ENCODE measurements around the gene MCM9. TPM values are rescaled to one million over a fixed set of nuclear protein-coding genes. Genes with fewer than 3 reads are reported as not detected.

MCM9 gene
- total RNA-seq, 1 experiment from 2014 or later: 18.6 TPM

- no peak for DNase-seq
- Histone ChIP-seq H3K79me2 (ENCODE audit: insufficient read depth, low read length) (no peaks in the 10 kb centered on the region), H3K4me1 (ENCODE audit: insufficient read depth, low read length) (no peaks in the 10 kb centered on the region), H4K91ac (ENCODE audit: insufficient read length, low read depth, low read length) (no peak overlapping the region), H3K9ac (ENCODE audit: extremely low read depth, insufficient read length, low read length) (no peak overlapping the region), H2BK5ac (ENCODE audit: insufficient read length, low read length) (no peak overlapping the region), H2BK12ac (ENCODE audit: insufficient read length, low read depth, low read length) (no peak overlapping the region), H2BK120ac (ENCODE audit: low read depth, low read length, poor library complexity, severe bottlenecking) (no peak overlapping the region), H2AK5ac (ENCODE audit: insufficient read length, low read length) (no peak overlapping the region), H2BK20ac (ENCODE audit: low read depth, low read length, poor library complexity, severe bottlenecking) (no peak overlapping the region), H3K4ac (ENCODE audit: low read depth, low read length) (no peak overlapping the region), H3K56ac (ENCODE audit: insufficient read length, low read depth, low read length) (no peak overlapping the region), H3K14ac (ENCODE audit: insufficient read depth, low read length) (no peak overlapping the region), H3K18ac (ENCODE audit: insufficient read length, low read depth, low read length) (no peak overlapping the region), H3K79me1 (ENCODE audit: insufficient read depth, low read depth, low read length, poor library complexity, severe bottlenecking) (no peaks in the 10 kb centered on the region), H2BK15ac (ENCODE audit: low read depth, low read length) (no peak overlapping the region), H3K27me3 (ENCODE audit: insufficient read depth, low read length) (no peaks in the 10 kb centered on the region), H4K20me1 (ENCODE audit: control insufficient read depth, insufficient read depth, insufficient read length) (no peaks in the 10 kb centered on the region), H2AFZ (ENCODE audit: low read length) (no peak overlapping the region), H3K23me2 (ENCODE audit: insufficient read length, low read depth, low read length, poor library complexity, severe bottlenecking) (no peaks in the 10 kb centered on the region), H3K9me3 (ENCODE audit: control insufficient read depth, low read depth, low read length) (no peaks in the 10 kb centered on the region), H3K23ac (ENCODE audit: insufficient read length, low read depth, low read length) (no peak overlapping the region), H3T11ph (ENCODE audit: low read length) (no peak overlapping the region), H3K27ac (ENCODE audit: insufficient read length, low read depth, low read length) (no peak overlapping the region), H3K4me2 (ENCODE audit: insufficient read depth, insufficient read length, low read length) (no peak overlapping the region), H4K5ac (ENCODE audit: insufficient read length, low read depth, low read length) (no peak overlapping the region), H4K8ac (replicated peaks; ENCODE audit: insufficient read length, low read depth, low read length) (no peak overlapping the region)
- H3K9me3 Mint-ChIP-seq: no peaks in the 10 kb centered on the region
- peaks cover 0 to 2% of the 10 kb centered on the region in 2 experiments; a peak in 1 of 4 replicates for H3K4me1 Mint-ChIP-seq
- no peak overlapping the region for H3K27ac Mint-ChIP-seq
- no peak for TF ChIP-seq CTCF (conservative IDR thresholded peaks at IDR 0.05)
- H3K4me3 Mint-ChIP-seq: no peak overlapping the region
- WGBS (ENCODE audit: extremely low coverage, insufficient read length, low lambda C conversion rate): no CpG with 5 or more reads among the region's 3 CpGs
- no peaks in the 10 kb centered on the region for H3K27me3 Mint-ChIP-seq (ENCODE audit: low read depth)
- peaks cover 0 to 2% (median 0%) of the 10 kb centered on the region in 3 experiments; a peak in 2 of 7 replicates for H3K36me3 Mint-ChIP-seq (ENCODE audit: insufficient read depth in 1 of 3, low read depth in 3 of 3)
These were observed 30.4 kb upstream of the MCM9 start for GRCh38 chr6:118965371-118965770.

Measured in H9 (cell line).